NB4 (cell line): ENCODE measurements around the gene ABCG1.

ENCODE experiments used
- DNase-seq: peaks from one replicate; pipeline ENCODE4 v3.0.0; 2010; ENCODE audit warnings: low read depth
- H3K4me3 ChIP-seq: one replicate; pipeline ENCODE4 v1.5.1; 2011; ENCODE audit warnings: mild to moderate bottlenecking, low read depth, low read length, moderate library complexity
- CTCF ChIP-seq: IDR thresholded peaks from one replicate; pipeline ENCODE4 v1.5.1; 2012; ENCODE audit warnings: low read depth, low read length
- MAX ChIP-seq: IDR thresholded peaks from 2 replicates; pipeline ENCODE4 v1.6.1; 2011; ENCODE audit warnings: low read depth, low read length
- MYC ChIP-seq: IDR thresholded peaks from 2 replicates; pipeline ENCODE4 v1.6.1; 2011; ENCODE audit warnings: low read depth, low read length

ABCG1 gene

GRCh38 chr21:42346441-42346840, 127.5 kb downstream of the ABCG1 start:
- TF ChIP-seq CTCF (no peak), MYC (no peak), MAX (no peak)
- H3K4me3 ChIP-seq = no peak overlapping the region
- DNase-seq = no peak
